Fibroblast of the conjunctiva (primary cell): ENCODE results near the gene MAP2K2.

ENCODE experiments used
- DNase-seq: peaks from one replicate; pipeline ENCODE4 v3.0.0-alpha.2; 2010; ENCODE audit warnings: low read depth

Gene MAP2K2

GRCh38 chr19:4099041-4099764 lies 24.7 kb downstream of the MAP2K2 start:
- DNase-seq = no peak

- DNase-seq = no peak
Observed at GRCh38 chr19:4098493-4098892, 25.4 kb downstream of the MAP2K2 start.

- DNase-seq = no peak
Observed at GRCh38 chr19:4097501-4097900, 26.4 kb downstream of the MAP2K2 start.

GRCh38 chr19:4096049-4096892 lies 27.7 kb downstream of the MAP2K2 start:
- no peak for DNase-seq

GRCh38 chr19:4095488-4095844 lies 28.5 kb downstream of the MAP2K2 start:
- DNase-seq = no peak

GRCh38 chr19:4094761-4095487 lies 29.0 kb downstream of the MAP2K2 start:
- no peak for DNase-seq

- no peak for DNase-seq
Observed at GRCh38 chr19:4094291-4094690, 29.6 kb downstream of the MAP2K2 start.

- DNase-seq = no peak
Observed at GRCh38 chr19:4093643-4094175, 30.2 kb downstream of the MAP2K2 start.

- no peak for DNase-seq
Observed at GRCh38 chr19:4090356-4091220, 33.3 kb downstream of the MAP2K2 start.

GRCh38 chr19:4089946-4090345 lies 34.0 kb downstream of the MAP2K2 start:
- DNase-seq = no peak

GRCh38 chr19:4089400-4089908 lies 34.5 kb downstream of the MAP2K2 start:
- DNase-seq = no peak

- no peak for DNase-seq
Observed at GRCh38 chr19:4088975-4089374, 34.9 kb downstream of the MAP2K2 start.

- no peak for DNase-seq
Observed at GRCh38 chr19:4087787-4088679, 35.9 kb downstream of the MAP2K2 start.

- no peak for DNase-seq
Observed at GRCh38 chr19:4086411-4086867, 37.5 kb downstream of the MAP2K2 start.

GRCh38 chr19:4084547-4084877 lies 39.4 kb downstream of the MAP2K2 start:
- no peak for DNase-seq

- no peak for DNase-seq
Observed at GRCh38 chr19:4083677-4084546, 40.0 kb downstream of the MAP2K2 start.

- no peak for DNase-seq
Observed at GRCh38 chr19:4082172-4082571, 41.8 kb downstream of the MAP2K2 start.

GRCh38 chr19:4081441-4082129 lies 42.3 kb downstream of the MAP2K2 start:
- DNase-seq = no peak

GRCh38 chr19:4080473-4080872 lies 43.4 kb downstream of the MAP2K2 start:
- no peak for DNase-seq
